NB4 (cell line): ENCODE data around the gene JHY.

ENCODE experiments used
- CTCF ChIP-seq: IDR thresholded peaks from one replicate; pipeline ENCODE4 v1.5.1; 2012; ENCODE audit warnings: low read depth, low read length
- MAX ChIP-seq: IDR thresholded peaks from 2 replicates; pipeline ENCODE4 v1.6.1; 2011; ENCODE audit warnings: low read depth, low read length
- POLR2A ChIP-seq: IDR thresholded peaks from 2 replicates; pipeline ENCODE4 v1.6.1; 2011; ENCODE audit warnings: mild to moderate bottlenecking; ENCODE audit not compliant: insufficient read length; ENCODE audit errors: extremely low read depth

GRCh38 chr11:122978299-122978620 is 95.7 kb downstream of the JHY start:
- TF ChIP-seq CTCF (no peak), POLR2A (no peak), MAX (no peak)
